Mesenchymal stem cell (in vitro differentiated cells and primary cell): ENCODE results near the gene TIMM9.

Source experiments
- DNase-seq: peaks from one replicate; pipeline ENCODE4 v3.0.0-alpha.2; 2013
- H2AFZ ChIP-seq: one replicate; pipeline ENCODE4 v1.6.1; 2013; ENCODE audit warnings: low read depth, mild to moderate bottlenecking, control low read depth, inconsistent platforms, low read length, moderate library complexity
- H2AK5ac ChIP-seq: 2 replicates; pipeline ENCODE4 v1.6.1; 2013; ENCODE audit warnings: low read length, moderate library complexity, mild to moderate bottlenecking, inconsistent platforms; ENCODE audit not compliant: severe bottlenecking
- H2BK120ac ChIP-seq: one replicate; pipeline ENCODE4 v1.6.1; 2013; ENCODE audit warnings: low read depth, mild to moderate bottlenecking, inconsistent platforms, low read length, moderate library complexity
- H2BK12ac ChIP-seq, 2 experiments: one replicate each; pipeline ENCODE4 v1.6.1; 2013; ENCODE audit warnings: inconsistent platforms in 2 of 2, low read length in 2 of 2, mild to moderate bottlenecking in 2 of 2, moderate library complexity in 2 of 2, control low read depth in 1 of 2
- H2BK15ac ChIP-seq: one replicate; pipeline ENCODE4 v1.6.1; 2013; ENCODE audit warnings: mild to moderate bottlenecking, low read depth, inconsistent platforms; ENCODE audit not compliant: poor library complexity, severe bottlenecking
- H2BK5ac ChIP-seq: 2 replicates; pipeline ENCODE4 v1.6.1; 2013; ENCODE audit warnings: low read depth, mild to moderate bottlenecking, low read length, control low read depth, inconsistent platforms; ENCODE audit not compliant: poor library complexity, severe bottlenecking
- H3K14ac ChIP-seq, 2 experiments: one replicate each; pipeline ENCODE4 v1.6.1; 2013; ENCODE audit warnings: inconsistent platforms in 2 of 2, low read length in 2 of 2, control low read depth in 1 of 2, mild to moderate bottlenecking in 1 of 2, moderate library complexity in 1 of 2
- H3K18ac ChIP-seq, 2 experiments: one replicate each; pipeline ENCODE4 v1.6.1; 2013; ENCODE audit warnings: inconsistent platforms in 2 of 2, low read length in 2 of 2, control low read depth in 1 of 2, low read depth in 1 of 2, mild to moderate bottlenecking in 1 of 2
- H3K23ac ChIP-seq, 2 experiments: one replicate each; pipeline ENCODE4 v1.6.1; 2013; ENCODE audit warnings: inconsistent platforms in 2 of 2, low read length in 2 of 2, mild to moderate bottlenecking in 2 of 2, moderate library complexity in 2 of 2, control low read depth in 1 of 2
- H3K27ac ChIP-seq: 2 replicates; pipeline ENCODE4 v1.5.1; 2013; ENCODE audit warnings: mild to moderate bottlenecking, moderate library complexity, low read length, control low read depth, inconsistent platforms; ENCODE audit not compliant: poor library complexity, severe bottlenecking
- H3K27me3 ChIP-seq, 2 experiments: 2 replicates each; pipeline versions ENCODE4 v1.6.1 to v1.7.0; 2013; ENCODE audit warnings: low read length in 2 of 2, mild to moderate bottlenecking in 2 of 2, moderate library complexity in 2 of 2, control low read depth in 1 of 2, inconsistent platforms in 1 of 2; ENCODE audit not compliant: control insufficient read depth in 1 of 2, insufficient read depth in 1 of 2
- H3K36me3 ChIP-seq, 2 experiments: 2 replicates each; pipeline versions ENCODE4 v1.6.1 to v1.7.0; 2013; ENCODE audit warnings: low read length in 2 of 2, control low read depth in 1 of 2, inconsistent platforms in 1 of 2, low read depth in 1 of 2, mild to moderate bottlenecking in 1 of 2; ENCODE audit not compliant: insufficient read depth in 2 of 2, control insufficient read depth in 1 of 2
- H3K4ac ChIP-seq, 2 experiments: one replicate each; pipeline ENCODE4 v1.6.1; 2013; ENCODE audit warnings: inconsistent platforms in 2 of 2, low read length in 2 of 2, mild to moderate bottlenecking in 2 of 2, moderate library complexity in 2 of 2, control low read depth in 1 of 2, low read depth in 1 of 2
- H3K4me1 ChIP-seq: 2 replicates; pipeline ENCODE4 v1.6.1; 2013; ENCODE audit warnings: low read depth, low read length, control low read depth; ENCODE audit not compliant: control insufficient read depth, insufficient read depth
- H3K4me2 ChIP-seq: 2 replicates; pipeline ENCODE4 v1.6.1; 2013; ENCODE audit warnings: low read length, mild to moderate bottlenecking, inconsistent platforms; ENCODE audit not compliant: poor library complexity, severe bottlenecking
- H3K4me3 ChIP-seq, 2 experiments: 2 replicates each; pipeline versions ENCODE4 v1.5.1 to v1.7.0; 2013; ENCODE audit warnings: low read length in 2 of 2, mild to moderate bottlenecking in 2 of 2, control low read depth in 1 of 2, low read depth in 1 of 2; ENCODE audit not compliant: insufficient read depth in 1 of 2
- H3K79me1 ChIP-seq: replicated peaks from 2 replicates; pipeline ENCODE4 v1.6.1; 2013; ENCODE audit warnings: mild to moderate bottlenecking, control low read depth, low read length, inconsistent platforms; ENCODE audit not compliant: poor library complexity, severe bottlenecking
- H3K9ac ChIP-seq: 2 replicates; pipeline ENCODE4 v1.7.0; 2013; ENCODE audit warnings: mild to moderate bottlenecking, low read length, moderate library complexity
- H3K9me3 ChIP-seq: 2 replicates; pipeline ENCODE4 v1.7.0; 2013; ENCODE audit warnings: mild to moderate bottlenecking, low read length; ENCODE audit not compliant: control insufficient read depth
- H4K8ac ChIP-seq: one replicate; pipeline ENCODE4 v1.6.1; 2013; ENCODE audit warnings: inconsistent platforms, mild to moderate bottlenecking, low read length, moderate library complexity
- H4K91ac ChIP-seq: one replicate; pipeline ENCODE4 v1.6.1; 2013; ENCODE audit warnings: mild to moderate bottlenecking, low read length, inconsistent platforms
- WGBS: methylation state at CpG from one replicate; pipeline ENCODE4 v1.1.7; 2013; ENCODE audit warnings: mixed read lengths; 5-methylcytosine and 5-hydroxymethylcytosine counted together

The TIMM9 gene

GRCh38 chr14:58398895-58399294, 28.4 kb downstream of the TIMM9 start:
- H2BK12ac ChIP-seq = no peak overlapping the region
- no peaks in the 10 kb centered on the region for H3K36me3 ChIP-seq
- H2BK15ac ChIP-seq = no peak overlapping the region
- no peak overlapping the region for H2AK5ac ChIP-seq
- H2BK5ac ChIP-seq = no peak overlapping the region
- no peak overlapping the region for H4K8ac ChIP-seq
- no peak overlapping the region for H3K9ac ChIP-seq
- no peak overlapping the region for H4K91ac ChIP-seq
- H2AFZ ChIP-seq = no peak overlapping the region
- H3K4me3 ChIP-seq = no peak overlapping the region
- peaks cover 9% of the 10 kb centered on the region for H3K4me1 ChIP-seq
- no peak overlapping the region for H3K23ac ChIP-seq
- no peak overlapping the region for H3K4ac ChIP-seq
- no peaks in the 10 kb centered on the region for H3K79me1 ChIP-seq
- WGBS = 94% methylated on average over 3 of the region's 3 CpGs
- DNase-seq = no peak
- H3K14ac ChIP-seq = no peak overlapping the region
- no peak overlapping the region for H3K18ac ChIP-seq
- H3K27me3 ChIP-seq = no peaks in the 10 kb centered on the region
- H3K9me3 ChIP-seq = no peaks in the 10 kb centered on the region
- no peak overlapping the region for H2BK120ac ChIP-seq
- no peak overlapping the region for H3K27ac ChIP-seq
- no peak overlapping the region for H3K4me2 ChIP-seq

GRCh38 chr14:58398495-58398894, 28.8 kb downstream of the TIMM9 start:
- H3K27ac ChIP-seq = no peak overlapping the region
- H2BK12ac ChIP-seq = no peak overlapping the region
- H3K4me2 ChIP-seq = no peak overlapping the region
- no peak overlapping the region for H4K8ac ChIP-seq
- no peaks in the 10 kb centered on the region for H3K27me3 ChIP-seq
- peaks cover 9% of the 10 kb centered on the region for H3K4me1 ChIP-seq
- no peak overlapping the region for H2AK5ac ChIP-seq
- no peak overlapping the region for H3K14ac ChIP-seq
- H2AFZ ChIP-seq = no peak overlapping the region
- H2BK120ac ChIP-seq = no peak overlapping the region
- no peak overlapping the region for H3K23ac ChIP-seq
- no peak overlapping the region for H4K91ac ChIP-seq
- H2BK5ac ChIP-seq = no peak overlapping the region
- no peak overlapping the region for H3K4me3 ChIP-seq
- H3K36me3 ChIP-seq = no peaks in the 10 kb centered on the region
- H3K9me3 ChIP-seq = no peaks in the 10 kb centered on the region
- H3K4ac ChIP-seq = no peak overlapping the region
- H3K79me1 ChIP-seq = no peaks in the 10 kb centered on the region
- no peak overlapping the region for H2BK15ac ChIP-seq
- DNase-seq = no peak
- H3K9ac ChIP-seq = no peak overlapping the region
- H3K18ac ChIP-seq = no peak overlapping the region

GRCh38 chr14:58397156-58397555, 30.2 kb downstream of the TIMM9 start:
- no peak for DNase-seq
- Histone ChIP-seq H2BK15ac (no peak overlapping the region), H4K8ac (no peak overlapping the region), H3K4me3 (no peak overlapping the region), H4K91ac (no peak overlapping the region), H3K9ac (no peak overlapping the region), H3K27ac (no peak overlapping the region), H3K23ac (no peak overlapping the region), H3K79me1 (no peaks in the 10 kb centered on the region), H3K36me3 (no peaks in the 10 kb centered on the region), H2BK12ac (no peak overlapping the region), H3K18ac (no peak overlapping the region), H2AK5ac (no peak overlapping the region), H2BK5ac (no peak overlapping the region), H3K27me3 (no peaks in the 10 kb centered on the region), H2AFZ (no peak overlapping the region), H3K14ac (no peak overlapping the region), H3K4ac (no peak overlapping the region), H3K4me2 (no peak overlapping the region), H3K4me1 (peaks cover 9% of the 10 kb centered on the region), H3K9me3 (no peaks in the 10 kb centered on the region), H2BK120ac (no peak overlapping the region)
- 94% methylated on average over 6 of the region's 6 CpGs for WGBS

GRCh38 chr14:58395812-58396788, 31.2 kb downstream of the TIMM9 start, which contains the start of gene TOMM20L:
TSS of gene TOMM20L (plus strand) at chr14:58395930. CDS start at chr14:58395958, 28 bp downstream.
- peak within 1 kb of the TSS; percentile 58 for H2BK120ac ChIP-seq
- no peaks in the 10 kb centered on the region for H3K79me1 ChIP-seq
- DNase-seq = peak; percentile 56
- peak within 1 kb of the TSS in 1 of 2 experiments; percentile 82 for H3K14ac ChIP-seq
- H3K4me2 ChIP-seq = peak within 1 kb of the TSS; percentile 95
- peak within 1 kb of the TSS; percentile 34 to 91 for H3K4ac ChIP-seq
- H2AK5ac ChIP-seq = no peak within 1 kb of the TSS
- H3K36me3 ChIP-seq = no peaks in the 10 kb centered on the region
- peak within 1 kb of the TSS; percentile 84 for H2AFZ ChIP-seq
- peak within 1 kb of the TSS in 1 of 2 experiments; percentile 2 for H3K23ac ChIP-seq
- H3K9me3 ChIP-seq = no peaks in the 10 kb centered on the region
- H3K27ac ChIP-seq = no peak within 1 kb of the TSS
- no peak within 1 kb of the TSS for H2BK5ac ChIP-seq
- peak within 1 kb of the TSS; percentile 67 to 80 for H3K18ac ChIP-seq
- H3K27me3 ChIP-seq = no peaks in the 10 kb centered on the region
- peak within 1 kb of the TSS; percentile 59 to 75 for H3K4me3 ChIP-seq
- H2BK12ac ChIP-seq = peak within 1 kb of the TSS in 1 of 2 experiments; percentile 56
- peak within 1 kb of the TSS; percentile 30 for H2BK15ac ChIP-seq
- WGBS = 11% methylated on average over 73 of the region's 86 CpGs
- H3K4me1 ChIP-seq = peaks cover 9% of the 10 kb centered on the region
- peak within 1 kb of the TSS; percentile 95 for H4K8ac ChIP-seq
- peak within 1 kb of the TSS; percentile 85 for H4K91ac ChIP-seq
- H3K9ac ChIP-seq = peak within 1 kb of the TSS; percentile 79
